DLD1 (cell line): ENCODE data around the gene POR.

Experiments
- in situ Hi-C: cut with HindIII; loops from 2 replicates; pipeline ENCODE4 v1.10.0; 2017; ENCODE audit warnings: low sequenced_read_pairs

Gene POR

GRCh38 chr7:75950111-75950681, 35.2 kb downstream of the POR start:
- in situ Hi-C loops = no loop called here

GRCh38 chr7:75951506-75951905, 36.6 kb downstream of the POR start:
- in situ Hi-C loops = no loop called here

DNA sequence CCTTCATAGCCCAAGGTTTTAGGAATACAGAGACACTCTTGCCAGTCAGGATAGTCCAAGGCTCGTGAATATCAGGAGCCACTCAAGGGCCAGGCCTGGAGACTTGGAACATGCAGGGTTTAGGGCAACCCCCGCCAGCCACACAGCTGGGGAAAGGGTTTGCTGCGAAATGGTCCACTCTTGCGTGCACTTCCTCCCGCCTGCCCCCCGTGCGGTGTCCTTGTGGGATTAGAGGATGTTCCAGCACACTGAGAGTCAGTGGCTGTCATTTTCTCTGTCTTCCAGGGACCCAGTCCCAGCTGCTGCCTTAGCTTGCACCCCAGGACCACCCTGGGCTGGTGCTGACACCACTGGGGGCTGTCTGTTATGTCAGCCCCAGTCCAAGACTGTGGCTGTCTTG, 38.5 kb downstream of the POR start:
- in situ Hi-C loops = no loop called here

GRCh38 chr7:75953931-75954330, 39.0 kb downstream of the POR start:
- in situ Hi-C loops = no loop called here

GRCh38 chr7:75955331-75955955, 40.5 kb downstream of the POR start:
- in situ Hi-C loops = no loop called here

- in situ Hi-C loops = no loop called here
These were observed 42.2 kb downstream of the POR start for GRCh38 chr7:75957021-75957736.

GRCh38 chr7:75958802-75959543, 44.0 kb downstream of the POR start:
- in situ Hi-C loops = no loop called here

- in situ Hi-C loops = loop anchor here (5.0 kb wide), 1 partner anchor 53 kb away; no protein-coding TSS in a partner anchor
These were observed 45.4 kb downstream of the POR start for GRCh38 chr7:75960372-75960771.

- in situ Hi-C loops = loop anchor here (5.0 kb wide), 1 partner anchor 54 kb away; no protein-coding TSS in a partner anchor
These were observed 46.3 kb downstream of the POR start for GRCh38 chr7:75961218-75961617.

- in situ Hi-C loops = loop anchor here (5.0 kb wide), 1 partner anchor 55 kb away; no protein-coding TSS in a partner anchor
These were observed 47.8 kb downstream of the POR start for GRCh38 chr7:75962607-75963380.

- in situ Hi-C loops = loop anchor here (5.0 kb wide), 1 partner anchor 56 kb away; no protein-coding TSS in a partner anchor
These were observed 48.5 kb downstream of the POR start for GRCh38 chr7:75963381-75963995.

DNA sequence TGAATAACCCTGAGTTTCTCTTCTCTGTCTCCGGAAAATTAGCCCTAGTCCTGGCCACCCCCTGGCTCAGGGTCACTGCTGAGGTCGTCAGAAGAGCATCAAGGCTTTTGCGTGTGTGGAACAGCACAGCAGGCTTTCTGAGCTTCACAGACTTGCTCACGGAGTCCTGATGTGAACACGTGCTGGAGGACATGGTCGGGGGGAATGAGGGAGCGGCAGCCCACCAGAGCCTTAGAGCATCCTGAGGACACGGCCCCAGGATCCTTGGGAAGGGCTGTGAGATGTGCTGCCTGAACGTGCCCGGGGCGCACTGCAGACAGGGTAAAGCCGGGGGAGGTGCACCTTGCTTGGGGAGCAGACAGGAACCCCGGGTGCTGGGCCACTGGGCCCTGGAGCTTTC, 50.7 kb downstream of the POR start:
- in situ Hi-C loops = no loop called here

GRCh38 chr7:75966190-75966961, 51.4 kb downstream of the POR start:
- in situ Hi-C loops = no loop called here

GRCh38 chr7:75967055-75967454, 52.1 kb downstream of the POR start:
- in situ Hi-C loops = no loop called here

DNA sequence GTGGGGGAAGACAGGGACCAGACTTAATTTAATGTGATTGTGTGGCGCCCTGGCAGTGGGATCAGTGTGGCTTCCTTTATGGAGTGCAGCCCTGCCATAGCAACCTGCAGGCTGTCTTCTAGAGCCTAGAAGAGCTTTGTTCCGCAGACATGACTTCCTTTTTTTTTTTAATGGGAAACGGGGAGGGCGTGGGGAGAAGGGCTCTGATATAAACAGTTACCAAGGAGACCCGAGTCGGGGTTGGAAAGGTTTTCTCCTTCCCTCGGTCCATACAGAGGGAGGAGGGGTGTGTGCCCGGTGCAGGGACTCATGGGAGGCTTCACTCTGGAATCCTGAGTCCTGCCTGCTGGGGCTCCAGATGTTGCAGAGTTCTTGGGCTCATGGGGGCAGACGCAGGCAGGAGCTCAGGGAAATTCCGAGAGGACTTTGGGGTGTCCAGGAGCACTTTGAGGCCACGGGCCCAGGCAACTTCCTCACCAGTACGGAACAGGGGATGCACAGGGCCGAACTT, 52.6 kb downstream of the POR start:
- in situ Hi-C loops = no loop called here

GRCh38 chr7:75968012-75968411, 53.1 kb downstream of the POR start:
- in situ Hi-C loops = no loop called here

DNA sequence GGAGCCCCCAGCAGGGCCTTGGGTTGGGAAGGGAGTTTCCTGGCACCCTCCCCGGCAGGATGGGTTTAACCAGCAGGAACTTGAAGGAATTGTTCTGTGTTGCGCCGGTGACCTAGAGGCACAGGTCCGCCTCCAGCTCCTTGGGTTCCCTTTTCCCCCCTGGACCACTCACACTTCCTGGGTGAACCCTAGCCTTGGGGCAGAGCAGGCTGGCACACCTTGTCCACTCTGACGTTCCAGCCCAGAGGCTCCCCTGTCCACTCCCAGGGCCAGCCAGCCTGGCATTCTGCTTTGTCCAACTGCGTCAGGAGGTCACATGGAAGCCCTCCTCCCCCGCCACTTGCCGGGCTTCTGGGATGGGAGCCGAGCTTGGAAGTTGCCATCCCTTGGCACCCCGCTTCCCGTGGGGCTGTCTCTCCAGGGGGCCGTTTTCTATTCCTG, 53.6 kb downstream of the POR start:
- in situ Hi-C loops = no loop called here

- in situ Hi-C loops = no loop called here
These were observed 54.2 kb downstream of the POR start for GRCh38 chr7:75969182-75969581.
